ENCODE data around the gene POLR2F.

DNA sequence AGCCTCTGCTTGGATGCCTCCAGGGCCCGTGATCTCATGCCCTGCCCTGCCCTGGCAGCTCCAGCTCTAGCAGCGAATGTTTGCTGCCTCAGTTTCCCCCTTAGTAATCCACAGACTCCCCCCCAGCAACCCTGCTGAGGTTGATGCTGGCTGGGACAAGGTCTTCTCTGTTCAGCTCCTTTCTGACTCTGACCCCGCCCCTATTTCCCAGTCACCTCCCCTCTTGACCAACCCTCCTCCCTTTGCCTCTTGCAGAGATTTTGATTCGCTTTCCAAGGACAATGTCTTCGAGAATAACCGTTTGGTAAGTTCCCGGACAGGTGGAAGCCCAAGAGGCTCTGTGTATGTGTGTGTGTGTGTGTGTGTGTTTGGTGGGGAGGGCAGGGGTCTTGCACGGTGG lies 41.8 kb upstream of the POLR2F start:
- TF ChIP-seq, protein P1, sequence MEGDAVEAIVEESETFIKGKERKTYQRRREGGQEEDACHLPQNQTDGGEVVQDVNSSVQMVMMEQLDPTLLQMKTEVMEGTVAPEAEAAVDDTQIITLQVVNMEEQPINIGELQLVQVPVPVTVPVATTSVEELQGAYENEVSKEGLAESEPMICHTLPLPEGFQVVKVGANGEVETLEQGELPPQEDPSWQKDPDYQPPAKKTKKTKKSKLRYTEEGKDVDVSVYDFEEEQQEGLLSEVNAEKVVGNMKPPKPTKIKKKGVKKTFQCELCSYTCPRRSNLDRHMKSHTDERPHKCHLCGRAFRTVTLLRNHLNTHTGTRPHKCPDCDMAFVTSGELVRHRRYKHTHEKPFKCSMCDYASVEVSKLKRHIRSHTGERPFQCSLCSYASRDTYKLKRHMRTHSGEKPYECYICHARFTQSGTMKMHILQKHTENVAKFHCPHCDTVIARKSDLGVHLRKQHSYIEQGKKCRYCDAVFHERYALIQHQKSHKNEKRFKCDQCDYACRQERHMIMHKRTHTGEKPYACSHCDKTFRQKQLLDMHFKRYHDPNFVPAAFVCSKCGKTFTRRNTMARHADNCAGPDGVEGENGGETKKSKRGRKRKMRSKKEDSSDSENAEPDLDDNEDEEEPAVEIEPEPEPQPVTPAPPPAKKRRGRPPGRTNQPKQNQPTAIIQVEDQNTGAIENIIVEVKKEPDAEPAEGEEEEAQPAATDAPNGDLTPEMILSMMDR (IDR thresholded peaks at IDR 0.05) = no peak
- TF ChIP-seq POLR2A (IDR thresholded peaks at IDR 0.05) (no peak), POLR2AphosphoS5 (IDR thresholded peaks at IDR 0.05) (no peak)

All from suprapubic skin (tissue), 4 donors.